ENCODE measurements around the gene ZBTB16. TPM values are rescaled to one million over a fixed set of nuclear protein-coding genes. Genes with fewer than 3 reads are reported as not detected.

ZBTB16 gene
- polyA plus RNA-seq, 3 donors = 4.1 to 12.3 (median 8.3) TPM

DNA sequence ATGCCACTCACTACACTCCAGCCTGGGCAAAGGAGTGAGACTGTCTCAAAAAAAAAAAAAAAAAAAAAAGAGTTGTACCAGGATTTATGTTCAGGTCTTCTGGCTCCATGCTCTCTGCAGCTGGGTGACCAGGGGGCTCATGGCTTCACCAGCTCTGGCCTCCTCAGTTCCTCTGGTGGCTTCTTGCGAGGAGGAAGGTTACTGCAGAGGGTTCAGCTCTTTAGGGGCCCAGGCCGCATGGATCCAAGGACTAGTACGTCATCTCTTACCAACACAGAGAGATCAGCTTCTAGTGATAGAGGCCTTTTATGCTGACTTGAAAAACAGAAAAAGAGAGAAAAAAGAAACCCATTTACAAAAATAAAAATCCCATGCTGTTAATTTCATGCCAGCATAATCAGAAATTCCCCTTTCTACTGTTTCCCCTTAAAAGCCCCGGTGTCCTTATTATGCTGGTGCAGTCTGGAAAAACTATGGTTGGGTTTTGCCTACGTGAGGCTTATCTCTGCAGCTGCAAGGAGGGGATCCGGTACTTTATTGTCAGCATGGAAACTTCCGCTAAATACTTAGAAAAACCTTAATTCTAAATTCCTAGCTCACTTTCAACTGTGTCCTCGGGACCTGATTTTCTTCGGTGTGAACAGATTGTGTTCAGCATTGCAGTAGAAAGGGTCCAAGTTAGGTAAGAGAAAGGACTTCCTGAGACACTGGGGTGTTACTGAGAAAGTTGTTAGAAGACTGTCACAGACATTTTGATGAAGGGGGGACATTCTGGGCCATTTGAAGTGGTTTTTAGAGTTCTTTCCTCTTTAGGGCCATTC is 13.7 kb downstream of the ZBTB16 start:
- no peak overlapping the region for H3K4me3 Mint-ChIP-seq
- H3K9me3 Mint-ChIP-seq = peaks cover 0 to 2% (median 0%) of the 10 kb centered on the region in 7 donors
- Histone ChIP-seq H3K4me3 (replicated peaks in 1 of 3; ENCODE audit: low read depth in 2 of 3, low read length in 3 of 3) (no peak overlapping the region), H3K36me3 (replicated peaks in 1 of 2; ENCODE audit: control insufficient read depth in 1 of 2, insufficient read depth in 2 of 2, low read length in 2 of 2) (no peaks in the 10 kb centered on the region), H2AFZ (ENCODE audit: insufficient read depth, low read depth, low read length, poor library complexity, severe bottlenecking) (no peak overlapping the region), H3K4me2 (replicated peaks; ENCODE audit: extremely low read depth, low read length, poor library complexity, severe bottlenecking) (no peak overlapping the region), H3K9me3 (replicated peaks in 1 of 2; ENCODE audit: control insufficient read depth in 1 of 2, insufficient read depth in 1 of 2, low read length in 2 of 2) (no peaks in the 10 kb centered on the region), H3K27me3 (ENCODE audit: control insufficient read depth in 2 of 2, insufficient read depth in 2 of 2, low read length in 2 of 2) (no peaks in the 10 kb centered on the region), H4K20me1 (ENCODE audit: insufficient read depth, low read length) (peaks cover 69% of the 10 kb centered on the region), H3K79me2 (ENCODE audit: insufficient read depth, low read length) (peaks cover 4% of the 10 kb centered on the region), H3K9ac (ENCODE audit: insufficient read depth, low read length, poor library complexity, severe bottlenecking) (no peak overlapping the region), H3K4me1 (ENCODE audit: control insufficient read depth in 1 of 2, insufficient read depth in 2 of 2, low read length in 2 of 2) (peaks cover 25 to 30% of the 10 kb centered on the region in 2 donors), H3K27ac (ENCODE audit: low read depth in 1 of 2, low read length in 2 of 2) (no peak overlapping the region)
- DNase-seq = no peak
- intact Hi-C loops (cut with micrococcal nuclease) = no loop called here
- WGBS (ENCODE audit: insufficient coverage) = no CpG with 5 or more reads among the region's 9 CpGs
- TF ChIP-seq, protein P1, sequence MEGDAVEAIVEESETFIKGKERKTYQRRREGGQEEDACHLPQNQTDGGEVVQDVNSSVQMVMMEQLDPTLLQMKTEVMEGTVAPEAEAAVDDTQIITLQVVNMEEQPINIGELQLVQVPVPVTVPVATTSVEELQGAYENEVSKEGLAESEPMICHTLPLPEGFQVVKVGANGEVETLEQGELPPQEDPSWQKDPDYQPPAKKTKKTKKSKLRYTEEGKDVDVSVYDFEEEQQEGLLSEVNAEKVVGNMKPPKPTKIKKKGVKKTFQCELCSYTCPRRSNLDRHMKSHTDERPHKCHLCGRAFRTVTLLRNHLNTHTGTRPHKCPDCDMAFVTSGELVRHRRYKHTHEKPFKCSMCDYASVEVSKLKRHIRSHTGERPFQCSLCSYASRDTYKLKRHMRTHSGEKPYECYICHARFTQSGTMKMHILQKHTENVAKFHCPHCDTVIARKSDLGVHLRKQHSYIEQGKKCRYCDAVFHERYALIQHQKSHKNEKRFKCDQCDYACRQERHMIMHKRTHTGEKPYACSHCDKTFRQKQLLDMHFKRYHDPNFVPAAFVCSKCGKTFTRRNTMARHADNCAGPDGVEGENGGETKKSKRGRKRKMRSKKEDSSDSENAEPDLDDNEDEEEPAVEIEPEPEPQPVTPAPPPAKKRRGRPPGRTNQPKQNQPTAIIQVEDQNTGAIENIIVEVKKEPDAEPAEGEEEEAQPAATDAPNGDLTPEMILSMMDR (IDR thresholded peaks at IDR 0.05) = no peak
- peaks cover 9 to 23% (median 11%) of the 10 kb centered on the region in 3 donors for H3K27me3 Mint-ChIP-seq (ENCODE audit: low read depth in 3 of 3)
- no peak overlapping the region for H3K27ac Mint-ChIP-seq
- peaks cover 5 to 7% of the 10 kb centered on the region in 2 donors for H3K36me3 Mint-ChIP-seq
- peaks cover 52% of the 10 kb centered on the region for H3K4me1 Mint-ChIP-seq

DNA sequence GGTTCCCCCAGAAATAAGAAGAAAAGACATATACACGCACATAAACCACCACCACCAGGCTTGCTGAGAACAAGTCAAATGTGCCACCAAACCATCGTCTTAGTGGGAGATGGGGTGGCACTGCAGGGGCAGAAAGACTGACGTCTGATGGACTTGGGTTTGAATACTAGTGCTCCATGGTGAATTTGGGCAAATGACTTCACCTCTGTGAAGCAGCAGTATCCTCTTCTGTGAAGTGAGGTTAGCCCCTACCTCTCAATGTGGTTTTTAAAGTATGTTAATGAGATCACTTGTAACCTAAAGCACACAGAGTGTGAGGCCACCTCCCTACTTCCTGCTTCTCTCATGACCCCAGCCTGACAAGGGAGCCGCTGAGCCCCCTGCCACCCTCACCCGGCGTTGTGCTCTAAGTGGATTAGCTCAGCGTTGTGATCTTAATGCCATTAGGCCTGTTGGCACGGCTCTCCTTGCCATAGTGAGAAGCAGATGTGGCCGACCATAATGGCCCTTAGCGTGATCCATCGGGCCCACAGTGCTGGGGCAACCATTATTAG is 14.4 kb downstream of the ZBTB16 start:
- Mint-ChIP-seq H3K4me1 (peaks cover 58% of the 10 kb centered on the region), H3K27ac (peak overlapping the region in 1 of 7 donors; percentile 46), H3K9me3 (peaks cover 0 to 2% (median 0%) of the 10 kb centered on the region in 7 donors), H3K27me3 (ENCODE audit: low read depth in 3 of 3) (peaks cover 9 to 26% (median 13%) of the 10 kb centered on the region in 3 donors), H3K36me3 (peaks cover 5 to 10% of the 10 kb centered on the region in 2 donors), H3K4me3 (peak overlapping the region; percentile 31 to 37)
- no peaks in the 10 kb centered on the region for H3K9me3 ChIP-seq (replicated peaks in 1 of 2; ENCODE audit: control insufficient read depth in 1 of 2, insufficient read depth in 1 of 2, low read length in 2 of 2)
- peak overlapping the region; percentile 76 for H3K4me2 ChIP-seq (replicated peaks; ENCODE audit: extremely low read depth, low read length, poor library complexity, severe bottlenecking)
- intact Hi-C loops (cut with micrococcal nuclease) = no loop called here
- TF ChIP-seq, protein P1 (IDR thresholded peaks at IDR 0.05) = no peak
- no peak overlapping the region for H3K9ac ChIP-seq (ENCODE audit: insufficient read depth, low read length, poor library complexity, severe bottlenecking)
- peaks cover 4% of the 10 kb centered on the region for H3K79me2 ChIP-seq (ENCODE audit: insufficient read depth, low read length)
- DNase-seq = no peak
- no peak overlapping the region for H2AFZ ChIP-seq (ENCODE audit: insufficient read depth, low read depth, low read length, poor library complexity, severe bottlenecking)
- H3K27me3 ChIP-seq (ENCODE audit: control insufficient read depth in 2 of 2, insufficient read depth in 2 of 2, low read length in 2 of 2) = no peaks in the 10 kb centered on the region
- H3K27ac ChIP-seq (ENCODE audit: low read depth in 1 of 2, low read length in 2 of 2) = no peak overlapping the region
- H3K4me1 ChIP-seq (ENCODE audit: control insufficient read depth in 1 of 2, insufficient read depth in 2 of 2, low read length in 2 of 2) = peaks cover 25 to 30% of the 10 kb centered on the region in 2 donors
- no peak overlapping the region for H3K4me3 ChIP-seq (replicated peaks in 1 of 3; ENCODE audit: low read depth in 2 of 3, low read length in 3 of 3)
- 62% methylated on average over 10 of the region's 11 CpGs for WGBS (ENCODE audit: insufficient coverage)
- H4K20me1 ChIP-seq (ENCODE audit: insufficient read depth, low read length) = peaks cover 63% of the 10 kb centered on the region
- no peaks in the 10 kb centered on the region for H3K36me3 ChIP-seq (replicated peaks in 1 of 2; ENCODE audit: control insufficient read depth in 1 of 2, insufficient read depth in 2 of 2, low read length in 2 of 2)
